HG03439 (cell line): ENCODE results near the gene FAM3A.

ENCODE experiments used
- ATAC-seq: cut with Tn5 transposase; IDR thresholded peaks from one replicate; pipeline ENCODE4 v1.9.1; 2021; ENCODE audit warnings: mild to moderate bottlenecking, moderate library complexity; ENCODE audit not compliant: unreplicated experiment

FAM3A gene

DNA sequence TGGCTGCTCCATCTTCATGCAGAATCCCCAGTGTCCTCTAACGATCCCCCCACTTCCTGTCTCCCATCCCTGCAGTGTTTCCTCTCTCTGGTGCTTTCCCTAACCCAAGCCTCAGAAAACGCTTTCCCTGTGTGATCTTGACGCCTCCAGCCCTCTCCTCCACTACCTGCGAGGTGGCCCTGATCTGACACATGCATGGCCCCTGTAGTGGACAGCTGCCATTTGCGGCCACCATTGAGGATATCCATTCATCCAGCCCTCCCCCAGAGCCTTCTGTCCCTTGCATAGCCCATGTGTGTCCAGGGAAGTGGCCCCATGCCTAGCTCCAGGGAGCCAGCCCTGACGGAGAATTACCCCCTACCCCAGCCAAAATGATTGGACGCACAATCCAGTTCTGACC, 32.7 kb downstream of the FAM3A start:
- ATAC-seq: no peak

DNA sequence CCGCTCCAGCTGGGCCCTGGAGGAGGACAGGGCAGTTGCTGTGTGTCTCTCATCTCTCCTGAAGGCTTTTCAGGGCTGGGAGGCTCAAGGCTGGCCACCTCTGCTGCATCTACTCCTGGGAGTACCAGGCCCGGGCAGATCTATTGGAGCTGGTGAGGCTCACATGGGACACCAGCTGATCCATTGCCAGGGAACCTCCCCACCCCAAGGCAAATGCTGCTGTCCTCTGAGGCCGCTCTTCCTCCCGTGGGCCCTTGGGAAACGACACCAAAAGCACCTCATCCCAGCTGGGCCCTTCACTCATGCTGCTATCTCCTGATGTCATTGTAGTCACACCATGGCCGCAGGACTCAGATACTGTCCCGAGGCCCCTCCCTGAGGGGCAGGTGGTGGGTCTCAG, 33.2 kb downstream of the FAM3A start:
- ATAC-seq: no peak

DNA sequence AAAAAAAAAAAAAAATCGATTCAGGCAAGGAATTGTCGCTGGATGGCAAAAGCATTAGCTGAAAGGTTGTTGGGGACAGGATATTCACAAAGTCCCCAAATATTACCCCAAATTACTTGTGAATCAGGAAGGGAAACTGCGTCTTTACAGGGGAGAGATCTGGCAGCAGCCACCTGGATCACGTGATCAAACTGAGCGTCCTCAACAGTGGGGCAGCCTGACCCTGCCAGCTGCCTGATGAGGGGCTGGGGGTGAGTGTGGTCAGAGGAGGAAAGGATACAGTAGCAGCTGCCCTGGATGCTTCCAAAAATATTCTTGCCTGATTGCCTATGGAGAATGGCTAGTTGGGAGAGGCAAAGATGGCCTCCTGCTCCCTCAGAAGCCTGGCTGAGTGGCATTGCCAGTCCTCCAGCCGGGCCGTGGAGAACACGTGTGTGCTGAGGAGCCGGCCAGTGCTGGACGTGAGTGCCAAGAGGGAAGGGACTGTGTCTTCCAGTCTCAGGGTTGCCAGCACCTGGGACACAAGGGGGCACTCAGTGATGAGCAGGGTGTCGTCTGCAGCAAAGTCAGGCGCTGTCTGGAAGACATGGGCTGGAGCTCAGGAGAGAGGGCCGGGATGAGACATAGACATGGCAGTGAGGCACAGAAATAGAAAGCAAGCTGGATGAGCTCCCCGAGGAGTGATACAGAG, 34.0 kb downstream of the FAM3A start:
- no peak for ATAC-seq

DNA sequence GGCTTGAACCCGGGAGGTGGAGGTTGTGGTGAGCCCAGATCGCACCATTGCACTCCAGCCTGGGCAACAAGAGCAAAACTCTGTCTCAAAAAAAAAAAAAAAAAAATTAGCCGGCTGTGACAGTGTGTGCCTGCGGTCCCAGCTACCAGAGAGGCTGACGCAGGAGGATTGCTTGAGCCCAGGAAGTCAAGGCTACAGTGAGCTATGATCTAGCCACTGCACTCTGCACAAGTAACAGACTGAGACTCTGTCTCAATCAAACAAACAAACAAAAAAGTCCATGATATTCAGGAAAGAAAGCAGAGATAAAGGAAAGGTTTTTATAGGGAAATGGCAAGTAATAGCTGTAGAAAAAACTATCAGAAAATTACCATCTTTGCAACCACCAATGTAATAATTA, 34.8 kb downstream of the FAM3A start:
- no peak for ATAC-seq

DNA sequence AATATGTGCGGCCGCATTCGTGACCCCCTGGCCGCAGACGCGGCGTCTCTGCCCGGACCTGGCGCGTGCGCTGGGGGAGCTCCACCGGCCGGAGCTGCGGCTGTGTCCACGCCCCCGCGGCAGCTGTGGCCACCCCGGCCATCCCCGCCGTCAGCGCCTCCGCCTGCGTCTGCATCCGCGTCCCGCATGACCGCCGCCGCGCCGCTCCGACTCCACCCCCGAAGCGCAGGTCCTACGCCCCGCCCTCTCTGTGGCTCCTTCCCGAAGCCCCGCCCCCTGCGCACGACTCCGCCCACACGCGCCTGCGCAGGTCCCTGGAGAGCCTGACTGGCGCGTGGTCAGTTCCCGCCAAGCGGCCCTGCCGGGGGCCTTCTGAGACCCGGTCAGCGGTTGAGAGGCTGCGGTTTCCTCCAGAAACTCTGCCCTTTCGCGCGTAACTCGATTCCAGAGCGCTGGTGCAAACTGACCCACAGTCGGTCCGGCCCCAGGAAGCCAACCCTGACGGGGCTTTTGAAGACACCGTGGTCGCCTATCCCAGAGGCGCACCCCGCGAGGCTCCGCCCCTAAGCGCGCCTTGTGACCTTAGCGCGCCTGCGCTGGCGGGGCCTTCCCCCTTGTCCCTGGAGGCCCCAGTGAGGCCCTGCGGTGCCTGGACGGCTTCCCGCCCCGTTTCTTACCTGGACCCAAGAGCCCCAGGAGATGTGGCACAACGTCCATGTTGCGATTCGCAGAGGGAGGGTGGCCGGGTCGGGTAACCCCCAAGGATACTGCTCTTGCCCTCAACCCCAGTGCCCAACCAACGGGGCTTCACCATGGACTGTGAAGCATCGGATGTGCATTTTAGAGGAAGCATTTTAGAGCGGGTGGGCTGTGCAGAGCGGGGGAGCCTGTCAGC, 37.1 kb downstream of the FAM3A start, which contains the start of gene LAGE3:
Gene LAGE3, minus strand, starts transcription at position 554 of the 895 bp plus-strand sequence. Its CDS starts 366 bp downstream, at position 188.
- ATAC-seq: peak; percentile 85

DNA sequence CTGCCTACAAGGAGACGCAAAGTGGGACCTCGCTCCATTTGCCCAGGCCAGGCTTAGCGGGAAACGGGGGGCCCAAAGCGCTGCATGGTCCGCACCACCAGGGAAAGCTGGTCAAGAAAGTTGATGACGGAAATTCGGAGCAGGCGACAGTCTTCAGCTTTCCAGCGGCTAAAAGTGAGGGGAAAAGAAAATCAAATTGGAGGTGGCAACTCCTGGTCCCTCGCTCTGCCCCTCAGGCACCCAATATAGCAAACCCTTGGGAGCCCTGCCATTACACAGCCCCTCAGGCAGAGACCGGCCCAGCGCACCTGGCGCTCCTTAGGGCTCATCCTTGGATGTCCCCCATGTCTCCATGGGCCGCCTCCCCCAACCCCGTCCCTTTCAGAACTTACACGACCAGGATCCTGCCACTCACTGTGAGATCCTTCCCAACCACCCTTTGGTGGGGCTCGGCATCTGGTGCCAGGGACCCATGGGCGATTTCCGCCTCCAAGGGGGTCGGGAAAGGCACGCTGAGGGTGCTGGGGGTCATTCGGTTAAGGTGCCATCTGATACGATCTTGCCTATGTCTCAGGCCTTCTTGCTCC, 38.0 kb downstream of the FAM3A start:
- ATAC-seq: no peak

DNA sequence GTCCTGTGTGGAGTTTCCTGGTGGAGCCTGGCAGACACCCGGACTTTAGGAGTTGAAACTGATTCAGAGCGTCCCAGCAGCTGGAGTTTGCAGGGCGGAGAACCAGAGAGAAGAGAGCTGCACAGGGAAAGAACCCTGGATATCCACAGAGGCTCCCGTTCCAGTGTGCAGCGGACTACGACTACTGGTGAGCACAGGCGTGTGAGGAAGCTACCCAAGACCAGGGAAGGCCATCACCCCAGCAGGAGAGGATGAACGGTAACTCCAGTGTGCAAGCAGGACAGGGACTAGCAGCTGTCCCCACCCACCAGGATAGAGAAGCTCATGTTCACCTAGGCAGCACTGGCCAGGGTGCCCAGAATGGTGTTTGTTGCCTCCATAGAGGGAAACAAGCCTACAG, 39.2 kb downstream of the FAM3A start:
- ATAC-seq: no peak

DNA sequence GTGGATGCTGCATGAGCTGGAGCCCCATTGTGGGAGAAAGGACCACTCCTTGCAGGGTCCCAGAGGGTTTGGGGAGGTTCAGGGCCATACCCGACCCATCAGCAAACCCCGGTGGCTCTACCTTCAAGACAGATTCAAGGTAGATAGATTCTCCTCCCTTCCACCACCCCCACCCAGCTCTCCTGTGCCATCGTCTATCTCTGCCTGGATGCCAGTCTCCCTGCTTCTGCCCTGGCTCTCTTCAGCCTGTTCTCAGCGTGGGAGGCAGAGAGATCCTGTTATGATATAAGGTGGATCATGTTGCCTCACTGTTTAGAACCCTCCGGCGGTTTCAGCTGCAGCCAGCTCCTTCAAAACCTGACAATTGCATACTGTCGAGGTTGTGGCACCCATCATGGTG, 42.3 kb downstream of the FAM3A start:
- no peak for ATAC-seq

DNA sequence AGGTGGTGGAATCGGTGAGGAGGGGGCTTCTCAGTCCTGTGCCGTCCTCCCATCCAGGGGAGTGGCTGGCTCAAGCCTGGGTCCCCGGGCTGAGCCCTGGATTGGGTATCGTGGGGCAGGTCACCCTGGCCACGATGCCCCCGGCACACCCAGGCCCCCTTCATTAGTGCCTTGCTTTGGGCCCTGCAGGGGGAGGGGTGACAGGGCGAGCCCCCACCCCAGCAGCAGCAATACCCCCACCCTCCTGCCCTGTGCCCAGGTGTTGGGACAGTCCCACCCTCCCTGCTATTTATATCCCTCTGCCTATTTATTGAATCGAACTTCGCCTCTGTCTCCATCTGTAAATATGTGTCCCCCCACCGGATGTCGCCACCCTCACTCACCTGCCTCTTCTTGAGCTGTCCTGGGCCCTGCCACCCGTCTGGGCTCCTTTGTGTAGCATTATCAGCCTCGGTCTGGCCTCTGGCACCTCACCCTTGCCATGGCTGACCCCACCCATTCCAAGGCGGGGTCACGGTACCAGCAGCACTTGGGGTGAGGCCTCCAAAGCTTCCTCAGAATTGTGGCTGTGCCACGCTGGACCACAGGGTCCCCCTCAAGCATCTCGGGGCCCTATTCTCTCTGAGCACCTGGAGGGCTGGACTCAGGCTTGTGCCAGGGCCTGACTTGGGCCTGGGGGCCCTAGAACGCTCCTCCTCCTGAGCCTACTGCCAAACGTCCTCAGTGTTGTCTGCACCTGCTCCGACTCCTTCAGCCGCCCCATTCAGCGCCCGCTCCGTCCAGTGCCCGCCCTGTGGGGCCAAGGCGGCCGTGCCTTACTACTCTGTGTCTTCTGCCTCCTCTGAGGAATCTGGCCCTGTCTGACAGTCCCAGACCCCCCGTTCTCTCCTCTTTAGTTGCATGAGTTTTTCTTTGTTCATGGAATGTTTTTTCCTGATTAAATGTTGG, 43.1 kb downstream of the FAM3A start:
- no peak for ATAC-seq

DNA sequence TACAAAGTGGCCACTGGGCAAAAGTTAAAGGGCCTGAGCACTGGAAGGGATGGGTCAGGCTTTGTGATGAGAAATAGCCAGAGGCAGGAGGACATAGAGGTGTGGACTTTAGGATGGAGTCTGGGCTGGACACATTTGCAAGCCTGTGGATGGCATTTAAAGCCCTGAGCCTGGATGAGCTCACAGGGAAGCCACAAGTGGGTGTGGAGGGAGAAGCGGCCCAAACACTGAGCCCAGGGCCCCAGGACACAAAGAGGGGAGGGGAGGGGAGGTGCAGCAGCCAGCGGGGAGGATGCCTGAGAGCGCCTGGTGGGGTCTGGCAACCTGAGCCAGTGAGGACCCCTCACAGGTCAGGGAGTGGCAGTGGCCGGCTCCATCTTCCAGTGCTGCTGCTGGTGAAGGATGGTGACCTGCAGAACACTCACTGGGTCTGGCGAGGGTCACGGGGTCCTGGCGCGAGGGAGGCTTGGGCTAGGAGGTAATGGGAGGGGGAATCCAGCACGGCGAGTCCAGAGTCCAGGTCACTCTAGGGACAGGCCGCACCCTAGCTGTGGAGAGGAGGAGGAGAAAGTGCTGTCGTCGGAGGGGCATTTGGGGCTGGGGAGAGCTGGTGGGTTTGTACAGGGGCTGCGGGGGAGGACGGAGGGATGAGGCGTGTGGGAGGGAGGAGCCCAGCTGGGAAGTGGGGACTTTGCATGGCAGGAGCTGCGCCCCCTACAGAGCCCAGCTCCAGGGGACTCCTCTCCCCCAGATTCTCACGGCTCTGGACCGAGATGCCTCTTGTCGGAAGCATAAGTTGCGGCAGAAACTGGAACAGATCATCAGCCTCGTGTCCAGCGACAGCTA, 44.0 kb downstream of the FAM3A start:
- ATAC-seq: no peak

DNA sequence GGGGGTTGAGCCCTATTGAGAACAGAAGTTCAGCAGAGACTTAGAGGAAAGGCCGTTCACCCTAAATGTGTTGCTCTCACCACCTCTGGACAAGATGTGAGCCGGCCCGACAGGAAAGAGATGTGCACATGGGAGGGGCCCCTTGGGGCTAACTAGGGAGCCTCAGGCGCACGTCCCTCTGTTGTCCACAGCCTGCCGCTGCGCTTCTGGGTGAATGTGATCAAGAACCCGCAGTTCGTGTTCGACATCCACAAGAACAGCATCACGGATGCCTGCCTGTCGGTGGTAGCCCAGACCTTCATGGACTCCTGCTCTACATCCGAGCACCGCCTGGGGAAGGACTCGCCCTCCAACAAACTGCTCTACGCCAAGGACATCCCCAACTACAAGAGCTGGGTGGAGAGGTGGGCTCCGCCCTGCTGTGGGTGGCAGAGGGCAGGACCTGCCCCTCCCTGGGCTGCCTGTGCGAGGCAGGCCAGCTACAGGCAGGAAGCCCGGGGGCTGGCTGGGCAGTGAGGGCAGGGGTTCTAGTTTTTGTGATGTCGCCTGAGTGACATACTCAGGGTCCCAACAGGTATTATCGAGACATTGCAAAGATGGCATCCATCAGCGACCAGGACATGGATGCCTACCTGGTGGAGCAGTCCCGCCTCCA, 45.0 kb downstream of the FAM3A start:
- no peak for ATAC-seq

DNA sequence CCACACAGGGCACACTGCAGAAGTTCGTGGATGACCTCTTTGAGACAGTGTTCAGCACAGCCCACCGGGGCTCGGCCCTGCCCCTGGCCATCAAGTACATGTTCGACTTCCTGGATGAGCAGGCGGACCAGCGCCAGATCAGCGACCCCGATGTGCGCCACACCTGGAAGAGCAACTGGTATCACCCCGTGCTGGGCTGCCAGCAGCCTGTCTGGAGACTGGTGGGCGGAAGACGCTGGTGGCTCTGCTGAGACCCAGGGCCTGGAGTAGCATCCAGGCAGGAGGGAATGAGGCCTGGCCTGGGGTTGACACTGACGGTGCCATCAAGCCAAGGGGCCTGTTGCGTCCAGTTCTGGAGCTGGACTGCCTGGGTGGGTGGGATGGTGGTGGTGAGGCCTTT, 45.6 kb downstream of the FAM3A start:
- ATAC-seq: no peak

DNA sequence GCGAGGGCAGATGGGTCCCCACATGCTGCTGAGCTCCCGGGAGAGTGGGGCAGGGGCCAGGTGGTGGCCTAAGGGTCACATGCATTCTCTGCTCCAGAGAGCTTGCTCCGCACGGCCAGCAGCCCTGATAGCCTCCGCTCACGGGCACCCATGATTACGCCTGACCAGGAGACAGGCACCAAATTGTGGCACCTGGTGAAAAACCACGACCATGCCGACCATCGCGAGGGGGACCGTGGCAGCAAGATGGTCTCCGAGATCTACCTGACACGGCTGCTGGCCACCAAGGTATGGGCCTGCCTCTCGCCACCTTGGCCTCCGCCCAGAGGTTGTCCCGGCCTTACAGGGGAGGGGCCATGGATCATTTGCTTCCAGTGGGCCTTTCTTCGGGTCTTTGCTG, 46.2 kb downstream of the FAM3A start:
- no peak for ATAC-seq

DNA sequence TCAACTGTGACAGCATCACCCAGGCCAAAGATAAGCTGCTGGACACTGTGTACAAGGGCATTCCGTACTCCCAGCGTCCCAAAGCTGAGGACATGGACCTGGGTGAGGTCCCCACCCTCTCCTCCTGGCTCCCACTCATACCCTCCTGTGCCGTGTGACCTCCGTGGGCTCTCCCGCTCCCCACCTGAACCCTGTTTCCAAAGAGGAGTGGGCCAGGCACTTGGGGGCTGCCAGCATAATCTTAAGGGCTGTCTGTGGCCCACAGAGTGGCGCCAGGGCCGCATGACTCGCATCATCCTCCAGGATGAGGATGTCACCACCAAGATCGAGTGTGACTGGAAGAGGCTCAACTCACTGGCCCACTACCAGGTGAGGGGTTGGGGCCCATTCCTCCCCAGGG, 46.9 kb downstream of the FAM3A start:
- no peak for ATAC-seq

DNA sequence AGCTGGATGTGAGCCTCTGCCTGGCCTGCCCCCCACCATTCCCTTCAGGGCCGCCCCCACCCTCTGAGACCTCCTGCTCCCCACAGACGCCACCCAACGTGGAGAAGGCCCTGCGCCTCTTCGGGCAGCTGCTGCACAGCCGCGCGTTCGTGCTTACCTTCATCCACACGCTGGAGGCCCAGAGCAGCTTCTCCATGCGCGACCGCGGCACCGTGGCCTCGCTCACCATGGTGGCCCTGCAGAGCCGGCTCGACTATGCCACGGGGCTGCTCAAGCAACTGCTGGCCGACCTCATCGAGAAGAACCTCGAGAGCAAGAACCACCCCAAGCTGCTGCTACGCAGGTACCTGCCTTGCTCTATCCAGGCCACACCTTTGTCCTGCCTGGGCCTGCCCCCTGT, 47.8 kb downstream of the FAM3A start:
- no peak for ATAC-seq

DNA sequence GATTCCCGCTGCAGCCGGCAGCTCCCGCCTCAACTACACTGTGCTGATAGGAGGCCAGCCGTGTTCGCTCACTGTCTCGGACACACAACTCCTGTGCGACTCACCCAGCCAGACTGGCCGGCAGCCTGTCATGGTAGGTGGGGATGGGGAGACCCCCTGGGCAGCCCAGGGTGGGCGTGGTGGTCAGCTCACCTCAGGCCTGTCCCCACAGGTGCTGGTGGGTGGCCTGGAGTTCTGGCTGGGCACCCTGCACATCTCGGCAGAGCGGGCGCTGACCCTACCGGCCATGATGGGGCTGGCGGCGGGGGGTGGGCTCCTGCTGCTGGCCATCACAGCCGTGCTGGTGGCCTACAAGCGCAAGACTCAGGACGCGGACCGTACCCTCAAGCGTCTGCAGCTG, 48.5 kb downstream of the FAM3A start:
- ATAC-seq: no peak

DNA sequence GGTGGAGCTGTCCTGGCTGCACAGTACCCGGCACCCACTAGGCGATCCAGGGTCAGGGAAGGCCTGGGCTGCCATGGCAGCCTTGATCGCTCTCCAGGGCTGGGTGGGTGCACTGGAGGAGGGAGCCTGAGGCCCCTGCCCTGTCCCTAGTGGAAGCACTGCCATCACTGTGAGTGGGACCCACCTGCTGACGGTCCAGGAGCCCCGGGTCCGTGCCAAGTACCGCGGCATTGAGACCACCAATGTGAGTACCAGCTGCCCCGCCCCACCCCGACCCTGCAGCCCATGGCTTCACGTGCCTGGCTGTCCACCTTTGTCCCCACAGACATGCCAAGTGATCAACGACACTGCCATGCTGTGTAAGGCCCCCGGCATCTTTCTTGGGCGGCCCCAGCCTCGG, 49.1 kb downstream of the FAM3A start:
- ATAC-seq: no peak

DNA sequence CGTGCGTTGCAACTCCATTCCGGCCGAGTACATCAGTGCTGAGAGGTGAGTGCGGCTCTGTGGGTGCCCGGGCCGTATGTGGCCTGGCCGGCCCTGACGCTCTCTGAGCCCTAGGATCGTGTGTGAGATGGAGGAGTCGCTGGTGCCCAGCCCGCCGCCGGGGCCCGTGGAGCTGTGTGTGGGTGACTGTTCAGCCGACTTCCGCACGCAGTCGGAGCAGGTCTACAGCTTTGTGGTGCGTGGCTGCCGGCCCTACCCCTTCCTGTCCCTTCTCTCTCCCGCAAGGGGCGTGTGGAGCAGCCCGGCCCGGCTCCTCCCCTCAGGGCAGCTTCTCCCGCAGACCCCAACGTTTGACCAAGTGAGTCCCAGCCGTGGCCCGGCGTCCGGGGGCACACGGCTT, 50.0 kb downstream of the FAM3A start:
- no peak for ATAC-seq

DNA sequence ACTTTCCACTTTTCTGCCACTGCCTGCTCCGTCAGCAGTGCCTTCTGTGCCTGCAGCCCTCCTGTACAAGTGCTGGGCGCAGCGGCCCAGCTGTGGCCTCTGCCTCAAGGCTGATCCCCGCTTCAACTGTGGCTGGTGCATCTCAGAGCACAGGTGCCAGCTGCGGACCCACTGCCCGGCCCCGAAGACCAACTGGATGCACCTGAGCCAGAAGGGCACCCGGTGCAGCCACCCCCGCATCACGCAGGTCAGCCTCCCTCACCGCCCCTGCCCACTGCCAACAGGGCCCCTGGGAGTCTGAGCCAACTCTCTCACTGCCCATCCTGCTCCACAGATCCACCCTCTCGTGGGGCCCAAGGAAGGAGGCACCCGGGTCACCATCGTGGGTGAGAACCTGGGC, 50.4 kb downstream of the FAM3A start:
- ATAC-seq: no peak
